Kidney (tissue), 14 donors: ENCODE results near the gene FBXO30. TPM values are rescaled to one million over a fixed set of nuclear protein-coding genes. Genes with fewer than 3 reads are reported as not detected.

Experiments
- DNase-seq, 5 donors: peaks; one replicate each; pipeline ENCODE4 v3.0.0-alpha.2; 2013 to 2020
- FAIRE-seq: peaks from 2 replicates; lab custom pipeline; 2012; peaks lifted over from hg19 to GRCh38; lab: Jason Lieb, UNC
- H3K27ac ChIP-seq, 2 donors: one replicate each; pipeline ENCODE4 v1.7.0; 2013; ENCODE audit warnings: low read depth in 2 of 2, low read length in 2 of 2, inconsistent platforms in 1 of 2
- H3K27me3 ChIP-seq: one replicate; pipeline ENCODE4 v1.7.1; 2013; ENCODE audit warnings: low read length, inconsistent platforms; ENCODE audit not compliant: control insufficient read depth, insufficient read depth
- H3K36me3 ChIP-seq, 3 donors: one replicate each; pipeline versions ENCODE4 v1.7.0 to v1.7.1; 2013; ENCODE audit warnings: low read length in 3 of 3, control low read depth in 1 of 3, inconsistent platforms in 1 of 3; ENCODE audit not compliant: insufficient read depth in 3 of 3, control insufficient read depth in 2 of 3
- H3K4me1 ChIP-seq, 3 donors: one replicate each; pipeline versions ENCODE4 v1.7.0 to v1.7.1; 2013; ENCODE audit warnings: low read length in 3 of 3, inconsistent platforms in 1 of 3, low read depth in 1 of 3; ENCODE audit not compliant: control insufficient read depth in 2 of 3, insufficient read depth in 2 of 3
- H3K4me3 ChIP-seq, 3 donors: one replicate each; pipeline versions ENCODE4 v1.7.0 to v1.8.1; 2013; ENCODE audit warnings: low read length in 3 of 3, control low read depth in 1 of 3, inconsistent platforms in 1 of 3
- H3K9ac ChIP-seq, 3 donors: one replicate each; pipeline versions ENCODE4 v1.7.0 to v1.7.1; 2013; ENCODE audit warnings: low read length in 3 of 3, control low read depth in 1 of 3, inconsistent platforms in 1 of 3
- H3K9me3 ChIP-seq, 3 donors: one replicate each; pipeline versions ENCODE4 v1.7.0 to v1.7.1; 2013; ENCODE audit warnings: low read length in 3 of 3, control low read depth in 1 of 3, inconsistent platforms in 1 of 3; ENCODE audit not compliant: control insufficient read depth in 2 of 3, insufficient read depth in 1 of 3
- CTCF ChIP-seq: IDR thresholded peaks from 3 replicates; pipeline ENCODE4 v1.5.1; 2012; ENCODE audit warnings: mild to moderate bottlenecking, moderate library complexity, borderline replicate concordance; ENCODE audit not compliant: insufficient read depth; ENCODE audit errors: extremely low read depth
- intact Hi-C: fragments of 100-400 bp; cut with DNase I; formaldehyde crosslinking; loops from one replicate; pipeline ENCODE4 v1.11.1; 2022
- polyA plus RNA-seq: library from polyadenylated mRNA; stranded (reverse); fragments of 350-450 nt; fragmentation: Illumina TruSeq; extraction: RNeasy Lipid Tissue Mini Kit (QIAGEN cat#74804); gene quantifications from one replicate; pipeline ENCODE4 v1.2.3, GENCODE V29; 2014; ENCODE audit warnings: low read depth, low replicate concordance; ENCODE audit not compliant: insufficient read depth
- total RNA-seq: library from RNA; stranded (reverse); fragmentation: NEBNext Ultra II Directional; extraction: Animal tissue kit (Norgen Biotek cat#: 25700); gene quantifications from one replicate; pipeline ENCODE4 v1.2.1, GENCODE V29; 2021
- donor health status: control.
- donor health status: control.
- donor health status: control.
- donor health status: control.
- donor health status: control.
- donor health status: DM: yes; HTN: yes; CAD: no.
- donor health status: Normal renal cell carcinoma (clear cell type).

FBXO30 gene
- total and polyA plus RNA-seq, 2 donors from 2014 or later, result 2.5 to 8.2 TPM

DNA sequence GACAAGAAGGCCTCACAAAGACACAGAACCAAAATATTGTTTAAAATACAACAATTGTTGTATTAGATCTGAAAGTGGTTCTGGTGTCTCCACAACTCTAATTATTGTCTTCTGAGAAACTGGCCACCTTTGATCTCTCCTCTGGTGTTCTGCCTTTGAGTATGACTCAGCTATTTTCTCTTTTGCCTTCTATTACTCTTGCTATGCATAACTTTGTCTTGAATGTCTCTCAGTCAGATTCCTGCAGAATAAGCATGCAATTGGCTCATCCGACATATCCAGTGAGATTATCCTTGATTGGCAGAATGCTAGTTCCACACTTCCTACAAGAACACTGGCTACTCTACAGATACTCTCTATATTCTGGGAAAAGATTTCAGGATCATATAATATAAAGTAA lies 65.0 kb downstream of the FBXO30 start:
- Histone ChIP-seq H3K9me3 (no peaks in the 10 kb centered on the region), H3K4me3 (no peak overlapping the region), H3K36me3 (no peaks in the 10 kb centered on the region), H3K27me3 (no peaks in the 10 kb centered on the region), H3K9ac (no peak overlapping the region), H3K27ac (no peak overlapping the region), H3K4me1 (no peaks in the 10 kb centered on the region)
- DNase-seq (peak in 1 of 5 donors; percentile 7), FAIRE-seq (no peak)
- intact Hi-C loops, result no loop called here
- no peak for TF ChIP-seq CTCF

- TF ChIP-seq CTCF, result no peak
- intact Hi-C loops, result no loop called here
- no peak overlapping the region for H3K4me3 ChIP-seq
- DNase-seq (no peak), FAIRE-seq (no peak)
- no peaks in the 10 kb centered on the region for H3K4me1 ChIP-seq
- H3K36me3 ChIP-seq, result no peaks in the 10 kb centered on the region
- H3K27me3 ChIP-seq, result no peaks in the 10 kb centered on the region
- H3K27ac ChIP-seq, result no peak overlapping the region
- no peak overlapping the region for H3K9ac ChIP-seq
- H3K9me3 ChIP-seq, result no peaks in the 10 kb centered on the region
Measured at GRCh38 chr6:145745861-145746260, 68.7 kb downstream of the FBXO30 start.

DNA sequence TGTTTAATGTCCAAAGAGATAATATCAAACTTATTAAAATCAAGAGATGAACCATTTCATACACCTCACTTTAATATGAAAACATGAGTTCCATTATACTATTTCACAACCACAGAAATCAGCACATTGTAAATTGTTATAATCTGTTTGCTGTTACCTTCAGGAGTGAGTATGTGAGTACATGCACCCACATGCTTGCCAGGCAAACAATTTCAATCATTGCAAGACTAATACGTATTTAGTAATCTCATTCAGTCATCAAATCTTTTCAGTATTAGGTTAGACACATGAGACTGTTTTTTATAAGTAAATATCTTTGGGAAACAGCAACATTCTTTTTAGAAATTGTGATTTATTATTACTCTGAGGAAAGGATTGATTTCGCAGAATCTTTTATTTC lies 70.0 kb downstream of the FBXO30 start:
- no peak overlapping the region for H3K9ac ChIP-seq
- no peaks in the 10 kb centered on the region for H3K27me3 ChIP-seq
- no peaks in the 10 kb centered on the region for H3K4me1 ChIP-seq
- DNase-seq, result no peak
- no peak for TF ChIP-seq CTCF
- no peaks in the 10 kb centered on the region for H3K9me3 ChIP-seq
- H3K4me3 ChIP-seq, result no peak overlapping the region
- intact Hi-C loops, result no loop called here
- FAIRE-seq, result no peak
- H3K27ac ChIP-seq, result no peak overlapping the region
- H3K36me3 ChIP-seq, result no peaks in the 10 kb centered on the region

Other genes starting within 250 kb of the FBXO30 start
- 9.6 TPM for gene EPM2A, start 79.3 kb downstream of the FBXO30 start, total RNA-seq
- 7.8 TPM for gene EPM2A, start 79.3 kb downstream of the FBXO30 start, polyA plus RNA-seq
- 20.8 TPM for gene SHPRH, start 149.6 kb upstream of the FBXO30 start, total RNA-seq
- 3.3 TPM for gene SHPRH, start 149.6 kb upstream of the FBXO30 start, polyA plus RNA-seq
- 0.19 TPM for gene GRM1, start 214.3 kb upstream of the FBXO30 start, total RNA-seq
- gene GRM1, start 214.3 kb upstream of the FBXO30 start, polyA plus RNA-seq, result 0.82 TPM